ENCODE measurements around the gene COG7.

DNA sequence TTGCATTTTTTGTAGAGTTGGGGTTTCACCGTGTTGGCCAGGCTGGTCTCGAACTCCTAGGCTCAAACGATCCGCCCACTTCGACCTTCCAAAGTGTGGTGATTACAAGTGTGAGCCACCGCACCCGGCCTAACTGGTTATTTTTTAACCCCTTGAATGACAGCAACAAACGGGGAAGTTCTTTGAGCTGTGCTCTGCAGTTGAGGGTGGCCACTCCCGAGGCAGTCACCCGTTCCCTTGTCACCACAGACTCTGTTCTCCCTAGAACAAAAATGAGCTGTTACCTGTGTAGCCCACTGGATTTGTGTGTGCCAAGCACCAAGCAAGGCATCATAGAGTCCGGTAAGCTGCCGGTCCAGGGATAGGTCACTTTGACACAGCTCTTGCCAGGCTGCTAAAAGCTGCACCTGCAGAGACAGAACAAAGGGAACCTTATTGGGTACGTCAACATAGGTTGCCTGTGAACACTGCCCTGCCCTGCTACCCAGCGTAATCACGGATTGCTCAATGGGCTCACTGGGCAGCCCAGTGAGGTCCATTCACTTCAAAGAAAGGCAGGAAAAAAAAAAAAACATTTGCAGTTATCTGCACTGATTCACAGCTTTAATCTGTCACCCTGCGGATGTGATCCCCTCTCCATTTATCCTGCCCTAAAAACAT, 19.6 kb downstream of the COG7 start:
- TF ChIP-seq, protein P1, sequence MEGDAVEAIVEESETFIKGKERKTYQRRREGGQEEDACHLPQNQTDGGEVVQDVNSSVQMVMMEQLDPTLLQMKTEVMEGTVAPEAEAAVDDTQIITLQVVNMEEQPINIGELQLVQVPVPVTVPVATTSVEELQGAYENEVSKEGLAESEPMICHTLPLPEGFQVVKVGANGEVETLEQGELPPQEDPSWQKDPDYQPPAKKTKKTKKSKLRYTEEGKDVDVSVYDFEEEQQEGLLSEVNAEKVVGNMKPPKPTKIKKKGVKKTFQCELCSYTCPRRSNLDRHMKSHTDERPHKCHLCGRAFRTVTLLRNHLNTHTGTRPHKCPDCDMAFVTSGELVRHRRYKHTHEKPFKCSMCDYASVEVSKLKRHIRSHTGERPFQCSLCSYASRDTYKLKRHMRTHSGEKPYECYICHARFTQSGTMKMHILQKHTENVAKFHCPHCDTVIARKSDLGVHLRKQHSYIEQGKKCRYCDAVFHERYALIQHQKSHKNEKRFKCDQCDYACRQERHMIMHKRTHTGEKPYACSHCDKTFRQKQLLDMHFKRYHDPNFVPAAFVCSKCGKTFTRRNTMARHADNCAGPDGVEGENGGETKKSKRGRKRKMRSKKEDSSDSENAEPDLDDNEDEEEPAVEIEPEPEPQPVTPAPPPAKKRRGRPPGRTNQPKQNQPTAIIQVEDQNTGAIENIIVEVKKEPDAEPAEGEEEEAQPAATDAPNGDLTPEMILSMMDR (IDR thresholded peaks at IDR 0.05; ENCODE audit: low read length) = no peak
- TF ChIP-seq EZH2 (optimal IDR thresholded peaks at IDR 0.05; ENCODE audit: low read depth, low read length) (no peak), EZH2phosphoT487 (IDR thresholded peaks at IDR 0.05; ENCODE audit: low read length) (no peak)
